ENCODE data around the gene NKIRAS1.
A peak's percentile ranks its signal among the peaks of the same experiment; 100 is the strongest.

The NKIRAS1 gene

GRCh38 chr3:23959135-23959900 is 42.5 kb upstream of the NKIRAS1 start (continued):
- TF ChIP-seq INSM2 (tag by site-specific recombination; IDR thresholded peaks at IDR 0.05) (peak; percentile 49), GFI1B (tag by site-specific recombination; IDR thresholded peaks at IDR 0.05) (0 out of 2 replicates have a peak, but pooled peaks have one; percentile 49), ZNF366 (tag by site-specific recombination; conservative IDR thresholded peaks at IDR 0.05) (peak; percentile 57)

GRCh38 chr3:23956701-23957100 is 39.9 kb upstream of the NKIRAS1 start:
- TF ChIP-seq ZNF704 (tag by site-specific recombination; IDR thresholded peaks at IDR 0.05) (no peak), MYNN (tag by site-specific recombination; IDR thresholded peaks at IDR 0.05; ENCODE audit: borderline replicate concordance) (no peak), ZNF76 (tag by site-specific recombination; IDR thresholded peaks at IDR 0.05; ENCODE audit: borderline replicate concordance, low read depth) (no peak), SP7 (tag by site-specific recombination; IDR thresholded peaks at IDR 0.05) (no peak), HOXC10 (CRISPR knock-in tag; IDR thresholded peaks at IDR 0.05) (no peak), PRDM4 (tag by site-specific recombination; IDR thresholded peaks at IDR 0.05) (no peak)
- Histone ChIP-seq H3K9me3 (ENCODE audit: control insufficient read depth, insufficient read depth, low read depth, low read length) (no peaks in the 10 kb centered on the region), H3K4me1 (ENCODE audit: control insufficient read depth, insufficient read depth, low read length) (no peaks in the 10 kb centered on the region; the same call in 1 of the 2 replicates), H3K27ac (ENCODE audit: extremely low read depth, low read depth, low read length) (no peak overlapping the region), H3K4me3 (ENCODE audit: low read depth, low read length) (no peak overlapping the region), H3K36me3 (ENCODE audit: control insufficient read depth in 2 of 2, insufficient read depth in 1 of 2, low read length in 2 of 2) (peaks cover 5 to 30% of the 10 kb centered on the region in 2 experiments; a peak in 2 of 3 replicates)
- ChIA-PET POLR2A (no interaction called here), CTCF (interaction anchor here (1.1 kb wide), 1 partner anchor 13 kb away, joined by 4 read pairs; no protein-coding TSS in a partner anchor)

- Histone ChIP-seq H3K36me3 (ENCODE audit: control insufficient read depth in 2 of 2, insufficient read depth in 1 of 2, low read length in 2 of 2) (peaks cover 0 to 19% of the 10 kb centered on the region in 2 experiments; a peak in 2 of 3 replicates), H3K4me1 (ENCODE audit: control insufficient read depth, insufficient read depth, low read length) (peaks cover 2% of the 10 kb centered on the region; the same call in 1 of the 2 replicates), H3K9me3 (ENCODE audit: control insufficient read depth, insufficient read depth, low read depth, low read length) (no peaks in the 10 kb centered on the region), H3K27ac (ENCODE audit: extremely low read depth, low read depth, low read length) (no peak overlapping the region), H3K4me3 (ENCODE audit: low read depth, low read length) (no peak overlapping the region)
- CTCF ChIA-PET = no interaction called here
- TF ChIP-seq PATZ1 (tag by site-specific recombination; IDR thresholded peaks at IDR 0.05) (no peak), ZNF660 (tag by site-specific recombination; IDR thresholded peaks at IDR 0.05) (no peak), ZNF366 (tag by site-specific recombination; conservative IDR thresholded peaks at IDR 0.05) (no peak), ZNF404 (tag by site-specific recombination; IDR thresholded peaks at IDR 0.05) (no peak), ZNF843 (tag by site-specific recombination; IDR thresholded peaks at IDR 0.05) (no peak), KLF17 (tag by site-specific recombination; IDR thresholded peaks at IDR 0.05) (no peak), GLI2 (tag by site-specific recombination; IDR thresholded peaks at IDR 0.05; ENCODE audit: borderline replicate concordance, low read depth) (no peak), ATF2 (tag by site-specific recombination; IDR thresholded peaks at IDR 0.05; ENCODE audit: low read depth) (no peak), PRDM1 (tag by site-specific recombination; IDR thresholded peaks at IDR 0.05) (no peak), GLIS2 (tag by site-specific recombination; IDR thresholded peaks at IDR 0.05) (no peak), ZNF19 (tag by site-specific recombination; IDR thresholded peaks at IDR 0.05; ENCODE audit: low read depth) (no peak), HOXA7 (CRISPR knock-in tag; IDR thresholded peaks at IDR 0.05; ENCODE audit: borderline replicate concordance) (no peak)
- POLR2A ChIA-PET = interaction anchor here (1.6 kb wide), 1 partner anchor 37 kb away, joined by 4 read pairs; the partner anchor contains the start of genes NKIRAS1 and RPL15
Measured at GRCh38 chr3:23954144-23954543, 37.4 kb upstream of the NKIRAS1 start.
